ENCODE data around the gene ZBTB40.

The ZBTB40 gene

DNA sequence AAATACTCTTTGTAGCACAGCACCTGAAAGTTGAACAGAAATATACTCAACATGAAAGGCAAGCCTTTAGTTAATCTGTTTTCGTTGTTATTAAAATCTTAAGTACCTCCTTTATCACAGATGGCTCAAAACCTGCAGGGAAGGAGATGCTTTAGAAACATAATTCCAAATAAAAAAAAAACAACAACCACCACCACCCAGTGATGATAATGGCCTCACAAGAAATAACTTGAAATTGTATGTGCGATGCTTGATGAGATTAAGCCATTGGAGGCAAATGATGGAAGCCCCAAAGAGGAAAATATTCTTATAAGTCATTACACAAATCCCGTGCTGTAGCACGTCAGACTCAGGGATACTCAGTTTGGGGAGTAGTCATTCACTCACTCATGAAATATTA, 24.9 kb upstream of the ZBTB40 start:
- no peaks in the 10 kb centered on the region for H4K20me1 ChIP-seq (ENCODE audit: insufficient read depth, low read length)
- H3K9me2 ChIP-seq (ENCODE audit: low read depth, low read length), result no peaks in the 10 kb centered on the region
- H2AFZ ChIP-seq (ENCODE audit: low read length), result no peak overlapping the region
- H3K4me2 ChIP-seq (ENCODE audit: low read length), result no peak overlapping the region
- H3F3A ChIP-seq (ENCODE audit: insufficient read depth, low read length), result no peaks in the 10 kb centered on the region
- H3K4me3 ChIP-seq (ENCODE audit: low read depth, low read length, poor library complexity, severe bottlenecking), result no peak overlapping the region
- no peaks in the 10 kb centered on the region for H3K36me3 ChIP-seq (ENCODE audit: insufficient read depth, low read length)
- H3K79me2 ChIP-seq (ENCODE audit: insufficient read depth, low read length), result no peaks in the 10 kb centered on the region
- TF ChIP-seq, protein P1, sequence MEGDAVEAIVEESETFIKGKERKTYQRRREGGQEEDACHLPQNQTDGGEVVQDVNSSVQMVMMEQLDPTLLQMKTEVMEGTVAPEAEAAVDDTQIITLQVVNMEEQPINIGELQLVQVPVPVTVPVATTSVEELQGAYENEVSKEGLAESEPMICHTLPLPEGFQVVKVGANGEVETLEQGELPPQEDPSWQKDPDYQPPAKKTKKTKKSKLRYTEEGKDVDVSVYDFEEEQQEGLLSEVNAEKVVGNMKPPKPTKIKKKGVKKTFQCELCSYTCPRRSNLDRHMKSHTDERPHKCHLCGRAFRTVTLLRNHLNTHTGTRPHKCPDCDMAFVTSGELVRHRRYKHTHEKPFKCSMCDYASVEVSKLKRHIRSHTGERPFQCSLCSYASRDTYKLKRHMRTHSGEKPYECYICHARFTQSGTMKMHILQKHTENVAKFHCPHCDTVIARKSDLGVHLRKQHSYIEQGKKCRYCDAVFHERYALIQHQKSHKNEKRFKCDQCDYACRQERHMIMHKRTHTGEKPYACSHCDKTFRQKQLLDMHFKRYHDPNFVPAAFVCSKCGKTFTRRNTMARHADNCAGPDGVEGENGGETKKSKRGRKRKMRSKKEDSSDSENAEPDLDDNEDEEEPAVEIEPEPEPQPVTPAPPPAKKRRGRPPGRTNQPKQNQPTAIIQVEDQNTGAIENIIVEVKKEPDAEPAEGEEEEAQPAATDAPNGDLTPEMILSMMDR (IDR thresholded peaks at IDR 0.05; ENCODE audit: low read length), result no peak
- TF ChIP-seq EZH2 (IDR thresholded peaks at IDR 0.05; ENCODE audit: borderline replicate concordance, low read length), result no peak
- 0 out of 2 replicates have a peak, but pooled peaks cover under 1% of the 10 kb centered on the region for H3K27me3 ChIP-seq (ENCODE audit: insufficient read depth, low read length)
- H3K9me3 ChIP-seq (ENCODE audit: low read length), result no peaks in the 10 kb centered on the region
- no peak overlapping the region for H3K27ac ChIP-seq (ENCODE audit: low read depth, low read length, poor library complexity, severe bottlenecking)
- no peaks in the 10 kb centered on the region for H3K4me1 ChIP-seq (ENCODE audit: insufficient read depth, low read length, severe bottlenecking)
- no peak overlapping the region for H3K9ac ChIP-seq (ENCODE audit: low read length)

- H3F3A ChIP-seq (ENCODE audit: insufficient read depth, low read length), result no peaks in the 10 kb centered on the region
- no peaks in the 10 kb centered on the region for H4K20me1 ChIP-seq (ENCODE audit: insufficient read depth, low read length)
- H3K27ac ChIP-seq (ENCODE audit: low read depth, low read length, poor library complexity, severe bottlenecking), result no peak overlapping the region
- TF ChIP-seq EZH2 (IDR thresholded peaks at IDR 0.05; ENCODE audit: borderline replicate concordance, low read length), result no peak
- TF ChIP-seq, protein P1 (IDR thresholded peaks at IDR 0.05; ENCODE audit: low read length), result no peak
- H3K36me3 ChIP-seq (ENCODE audit: insufficient read depth, low read length), result no peaks in the 10 kb centered on the region
- H3K9me2 ChIP-seq (ENCODE audit: low read depth, low read length), result no peaks in the 10 kb centered on the region
- no peaks in the 10 kb centered on the region for H3K79me2 ChIP-seq (ENCODE audit: insufficient read depth, low read length)
- H3K9ac ChIP-seq (ENCODE audit: low read length), result no peak overlapping the region
- no peaks in the 10 kb centered on the region for H3K27me3 ChIP-seq (ENCODE audit: insufficient read depth, low read length)
- H3K4me2 ChIP-seq (ENCODE audit: low read length), result peak overlapping the region; percentile 59
- H3K4me1 ChIP-seq (ENCODE audit: insufficient read depth, low read length, severe bottlenecking), result no peaks in the 10 kb centered on the region
- peak overlapping the region; percentile 50 for H3K4me3 ChIP-seq (ENCODE audit: low read depth, low read length, poor library complexity, severe bottlenecking)
- no peaks in the 10 kb centered on the region for H3K9me3 ChIP-seq (ENCODE audit: low read length)
- peak overlapping the region; percentile 89 for H2AFZ ChIP-seq (ENCODE audit: low read length)
Measured at GRCh38 chr1:22428672-22429071, 23.0 kb upstream of the ZBTB40 start.

GRCh38 chr1:22431965-22432364, 19.7 kb upstream of the ZBTB40 start:
- Histone ChIP-seq H3K9ac (ENCODE audit: low read length) (no peak overlapping the region), H2AFZ (ENCODE audit: low read length) (0 out of 2 replicates have a peak overlapping the region, but pooled peaks have one; percentile 33), H3K9me2 (ENCODE audit: low read depth, low read length) (no peaks in the 10 kb centered on the region), H3K27ac (ENCODE audit: low read depth, low read length, poor library complexity, severe bottlenecking) (no peak overlapping the region), H3K4me3 (ENCODE audit: low read depth, low read length, poor library complexity, severe bottlenecking) (no peak overlapping the region), H3K4me2 (ENCODE audit: low read length) (no peak overlapping the region), H3K9me3 (ENCODE audit: low read length) (no peaks in the 10 kb centered on the region), H3K27me3 (ENCODE audit: insufficient read depth, low read length) (no peaks in the 10 kb centered on the region), H3K79me2 (ENCODE audit: insufficient read depth, low read length) (no peaks in the 10 kb centered on the region), H3K36me3 (ENCODE audit: insufficient read depth, low read length) (no peaks in the 10 kb centered on the region), H3F3A (ENCODE audit: insufficient read depth, low read length) (no peaks in the 10 kb centered on the region), H3K4me1 (ENCODE audit: insufficient read depth, low read length, severe bottlenecking) (no peaks in the 10 kb centered on the region), H4K20me1 (ENCODE audit: insufficient read depth, low read length) (no peaks in the 10 kb centered on the region)
- TF ChIP-seq, protein P1 (IDR thresholded peaks at IDR 0.05; ENCODE audit: low read length), result no peak
- TF ChIP-seq EZH2 (IDR thresholded peaks at IDR 0.05; ENCODE audit: borderline replicate concordance, low read length), result no peak

Data from OCI-LY1 (cell line).